ENCODE measurements around the gene KRT75.

KRT75 gene

DNA sequence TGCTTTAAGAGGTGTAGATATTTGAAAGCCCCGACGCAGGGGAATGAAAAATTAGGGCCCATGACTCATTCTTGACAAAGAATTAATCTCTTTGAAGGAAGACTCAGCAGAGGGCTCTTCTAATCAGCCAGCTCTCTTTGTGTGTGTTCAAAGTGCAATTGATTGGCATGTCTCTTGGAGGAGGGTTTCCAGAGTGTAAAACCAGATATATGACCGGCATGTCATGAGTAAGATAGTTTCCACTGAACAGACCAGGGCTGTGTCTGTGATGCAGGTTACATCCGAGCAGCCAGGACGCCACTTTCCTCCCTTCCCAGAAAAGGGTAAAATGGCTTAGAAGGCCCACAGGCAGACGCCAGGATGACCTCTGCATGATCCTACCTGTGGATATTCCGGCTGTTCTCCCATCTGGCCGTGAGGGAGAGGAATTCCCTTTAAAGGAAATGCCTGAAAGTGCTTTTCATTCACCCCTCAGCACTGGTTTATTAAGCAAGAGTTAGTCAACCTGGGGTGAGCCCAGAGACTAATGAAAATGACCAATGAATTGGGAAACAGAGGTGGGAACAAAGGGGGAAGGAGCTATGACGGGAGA lies 7.2 kb upstream of the KRT75 start:
- peaks cover 0 to 10% (median 0%) of the 10 kb centered on the region in 10 experiments; a peak in 4 of 20 replicates for H3K4me1 ChIP-seq
- H3K9ac ChIP-seq, result no peak overlapping the region

GRCh38 chr12:52440821-52441319 lies 6.7 kb upstream of the KRT75 start:
- peaks cover 0 to 10% (median 0%) of the 10 kb centered on the region in 10 experiments; a peak in 4 of 20 replicates for H3K4me1 ChIP-seq
- H3K27ac ChIP-seq, result no peak overlapping the region
- no peak for TF ChIP-seq Cebpa-rat (IDR thresholded peaks at IDR 0.05)
- H4K20me1 ChIP-seq, result no peaks in the 10 kb centered on the region
- H3K36me3 ChIP-seq, result no peaks in the 10 kb centered on the region
- H3K27me3 ChIP-seq, result no peaks in the 10 kb centered on the region
- 0 out of 22 replicates have a peak overlapping the region, but pooled peaks of 1 of the 11 experiments have one; percentile 10 for H3K4me2 ChIP-seq
- no peaks in the 10 kb centered on the region for H3K9me3 ChIP-seq (replicated peaks in 1 of 11)
- H3K4me3 ChIP-seq, result no peak overlapping the region
- H3K9ac ChIP-seq, result no peak overlapping the region

More for the DNA sequence above, 7.2 kb upstream of the KRT75 start:
- H3K27ac ChIP-seq, result no peak overlapping the region
- H4K20me1 ChIP-seq, result no peaks in the 10 kb centered on the region
- H3K27me3 ChIP-seq, result no peaks in the 10 kb centered on the region
- TF ChIP-seq Cebpa-rat (IDR thresholded peaks at IDR 0.05), result no peak
- H3K9me3 ChIP-seq (replicated peaks in 1 of 11), result no peaks in the 10 kb centered on the region
- H3K36me3 ChIP-seq, result no peaks in the 10 kb centered on the region
- H3K4me3 ChIP-seq, result no peak overlapping the region
- H3K4me2 ChIP-seq, result peak overlapping the region in 3 of 11 experiments; percentile 10 to 37 (median 36); a peak in 3 of 22 replicates

GRCh38 chr12:52439845-52440244 lies 5.7 kb upstream of the KRT75 start:
- no peak overlapping the region for H3K9ac ChIP-seq
- TF ChIP-seq Cebpa-rat (IDR thresholded peaks at IDR 0.05), result no peak
- no peaks in the 10 kb centered on the region for H3K36me3 ChIP-seq
- H3K27ac ChIP-seq, result no peak overlapping the region
- H4K20me1 ChIP-seq, result no peaks in the 10 kb centered on the region
- H3K27me3 ChIP-seq, result no peaks in the 10 kb centered on the region
- H3K4me1 ChIP-seq, result peaks cover 0 to 10% (median 0%) of the 10 kb centered on the region in 10 experiments; a peak in 4 of 20 replicates
- no peaks in the 10 kb centered on the region for H3K9me3 ChIP-seq (replicated peaks in 1 of 11)
- H3K4me3 ChIP-seq, result no peak overlapping the region
- H3K4me2 ChIP-seq, result no peak overlapping the region

GRCh38 chr12:52439420-52439819 lies 5.2 kb upstream of the KRT75 start:
- Histone ChIP-seq H4K20me1 (no peaks in the 10 kb centered on the region), H3K9me3 (replicated peaks in 1 of 11) (no peaks in the 10 kb centered on the region), H3K27ac (no peak overlapping the region), H3K36me3 (no peaks in the 10 kb centered on the region), H3K4me3 (no peak overlapping the region), H3K4me1 (peaks cover 0 to 10% (median 0%) of the 10 kb centered on the region in 10 experiments; a peak in 4 of 20 replicates), H3K27me3 (no peaks in the 10 kb centered on the region), H3K4me2 (no peak overlapping the region), H3K9ac (no peak overlapping the region)
- no peak for TF ChIP-seq Cebpa-rat (IDR thresholded peaks at IDR 0.05)

GRCh38 chr12:52438305-52439301 lies 4.4 kb upstream of the KRT75 start:
- Histone ChIP-seq H3K9me3 (replicated peaks in 1 of 11) (no peaks in the 10 kb centered on the region), H3K36me3 (no peaks in the 10 kb centered on the region), H3K4me1 (peaks cover 0 to 10% (median 0%) of the 10 kb centered on the region in 10 experiments; a peak in 4 of 20 replicates), H3K27me3 (no peaks in the 10 kb centered on the region), H3K27ac (no peak overlapping the region), H4K20me1 (no peaks in the 10 kb centered on the region), H3K4me2 (no peak overlapping the region), H3K4me3 (no peak overlapping the region), H3K9ac (no peak overlapping the region)
- no peak for TF ChIP-seq Cebpa-rat (IDR thresholded peaks at IDR 0.05)

DNA sequence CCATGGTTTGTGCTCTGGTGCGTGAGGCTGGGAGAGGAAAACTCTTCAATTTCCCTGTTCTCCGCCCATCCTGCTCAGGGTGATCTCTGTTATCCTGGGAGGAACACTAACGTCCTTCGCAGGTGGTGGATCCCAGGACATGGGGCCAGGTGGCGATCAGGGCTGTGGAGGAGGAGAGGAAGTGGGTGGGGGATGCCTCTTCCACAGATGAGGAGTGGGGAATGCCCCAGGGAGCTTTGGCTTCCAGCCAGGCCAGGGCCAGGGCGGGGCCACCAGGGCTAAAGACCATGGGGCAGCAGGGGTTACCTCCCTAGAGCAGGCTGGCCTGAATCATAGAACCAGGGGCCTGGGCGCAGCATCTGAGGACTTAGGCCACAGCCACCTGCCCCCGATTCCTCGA lies 3.3 kb upstream of the KRT75 start:
- H4K20me1 ChIP-seq, result no peaks in the 10 kb centered on the region
- H3K9ac ChIP-seq, result no peak overlapping the region
- H3K27me3 ChIP-seq, result no peaks in the 10 kb centered on the region
- H3K4me2 ChIP-seq, result no peak overlapping the region
- H3K4me3 ChIP-seq, result no peak overlapping the region
- peaks cover 0 to 10% (median 0%) of the 10 kb centered on the region in 10 experiments; a peak in 4 of 20 replicates for H3K4me1 ChIP-seq
- no peak for TF ChIP-seq Cebpa-rat (IDR thresholded peaks at IDR 0.05)
- H3K9me3 ChIP-seq (replicated peaks in 1 of 11), result no peaks in the 10 kb centered on the region
- H3K36me3 ChIP-seq, result no peaks in the 10 kb centered on the region
- no peak overlapping the region for H3K27ac ChIP-seq

GRCh38 chr12:52436828-52437474 lies 2.8 kb upstream of the KRT75 start:
- no peaks in the 10 kb centered on the region for H3K36me3 ChIP-seq
- TF ChIP-seq Cebpa-rat (IDR thresholded peaks at IDR 0.05), result no peak
- no peak overlapping the region for H3K4me2 ChIP-seq
- no peak overlapping the region for H3K4me3 ChIP-seq
- H3K4me1 ChIP-seq, result peaks cover 0 to 10% (median 0%) of the 10 kb centered on the region in 10 experiments; a peak in 4 of 20 replicates
- H3K27me3 ChIP-seq, result no peaks in the 10 kb centered on the region
- H3K9me3 ChIP-seq (replicated peaks in 1 of 11), result no peaks in the 10 kb centered on the region
- no peaks in the 10 kb centered on the region for H4K20me1 ChIP-seq
- H3K27ac ChIP-seq, result no peak overlapping the region
- no peak overlapping the region for H3K9ac ChIP-seq

DNA sequence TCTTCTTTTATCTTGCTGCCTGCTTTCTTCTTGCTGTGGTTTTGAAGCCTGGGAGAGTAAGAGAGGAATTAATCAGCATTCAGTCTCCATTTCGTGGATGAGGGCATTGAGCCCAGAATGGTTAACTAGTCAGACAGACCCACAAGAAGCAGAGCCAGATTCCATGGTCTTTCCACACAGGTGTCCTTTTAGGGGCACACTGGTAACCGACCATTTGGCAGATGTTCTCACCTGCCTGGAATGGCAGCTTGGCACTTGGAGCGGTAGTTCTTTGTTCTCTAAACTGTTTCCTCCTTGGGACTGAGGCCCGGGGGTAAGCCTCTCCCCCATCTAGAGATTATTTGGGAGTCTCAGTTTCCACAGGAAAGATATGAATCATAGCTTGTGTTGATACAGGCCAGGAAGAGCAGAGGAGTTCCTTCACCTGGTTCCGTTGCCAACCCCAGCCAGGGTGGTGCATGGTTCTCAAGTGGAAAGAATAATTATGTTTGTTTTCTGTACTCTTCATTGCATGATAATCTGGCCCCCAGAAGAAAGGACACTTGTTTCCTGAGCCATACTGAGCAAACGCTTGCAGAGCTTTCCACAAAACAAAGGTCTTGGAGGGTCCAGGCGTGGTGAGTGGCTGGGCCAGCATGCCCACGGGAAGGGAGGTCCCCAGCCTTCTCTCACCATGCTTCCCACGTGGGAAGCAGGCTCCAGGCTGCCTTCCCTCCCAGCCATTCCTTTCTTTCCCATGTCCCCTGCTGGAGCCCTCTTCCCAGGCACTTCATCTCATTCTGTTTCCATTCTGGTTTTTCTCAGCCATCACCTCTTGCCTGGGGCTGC lies 2.0 kb upstream of the KRT75 start:
- Histone ChIP-seq H3K9me3 (replicated peaks in 1 of 11) (no peaks in the 10 kb centered on the region), H3K9ac (no peak overlapping the region), H3K36me3 (no peaks in the 10 kb centered on the region), H3K4me1 (peaks cover 0 to 5% (median 0%) of the 10 kb centered on the region in 10 experiments; a peak in 3 of 20 replicates), H4K20me1 (no peaks in the 10 kb centered on the region), H3K4me2 (no peak overlapping the region), H3K27me3 (no peaks in the 10 kb centered on the region), H3K4me3 (no peak overlapping the region), H3K27ac (no peak overlapping the region)
- TF ChIP-seq Cebpa-rat (IDR thresholded peaks at IDR 0.05), result no peak

Measured in BLaER1 treated with 17β-estradiol and CSF1 and Interleukin-3, amounts not matched to agents 10 nM and 100 nM (cell line).